Keratinocyte (primary cell): ENCODE data around the gene TTC32. TPM values are rescaled to one million over a fixed set of nuclear protein-coding genes. Genes with fewer than 3 reads are reported as not detected.
A peak's percentile ranks its signal among the peaks of the same experiment; 100 is the strongest.

Source experiments
- DNase-seq: peaks from one replicate; pipeline ENCODE4 v3.0.0-alpha.2; 2011; ENCODE audit warnings: low read depth, missing footprints, low spot score
- FAIRE-seq: peaks from 2 replicates; lab custom pipeline; 2011; peaks lifted over from hg19 to GRCh38; lab: Jason Lieb, UNC
- H2AFZ ChIP-seq: 2 replicates; pipeline ENCODE4 v1.6.0; 2012; ENCODE audit warnings: low read length, control low read depth, inconsistent platforms; ENCODE audit not compliant: control insufficient read depth
- H3K27ac ChIP-seq: 2 replicates; pipeline ENCODE4 v1.5.1; 2011; ENCODE audit warnings: low read length; ENCODE audit not compliant: control insufficient read depth, insufficient read depth
- H3K27me3 ChIP-seq: 3 replicates; pipeline ENCODE4 v1.6.0; 2011; ENCODE audit warnings: low read length; ENCODE audit not compliant: control insufficient read depth, insufficient read depth; ENCODE audit errors: extremely low read depth
- H3K36me3 ChIP-seq, 2 experiments: 2 replicates in 1 of 2; 3 replicates in 1 of 2; pipeline ENCODE4 v1.5.1; 2011; ENCODE audit warnings: low read length in 2 of 2, mild to moderate bottlenecking in 1 of 2; ENCODE audit not compliant: control insufficient read depth in 2 of 2, insufficient read depth in 2 of 2; ENCODE audit errors: extremely low read depth in 1 of 2
- H3K4me1 ChIP-seq: 3 replicates; pipeline ENCODE4 v1.5.1; 2011; ENCODE audit warnings: low read length; ENCODE audit not compliant: control insufficient read depth, insufficient read depth; ENCODE audit errors: extremely low read depth
- H3K4me2 ChIP-seq: 3 replicates; pipeline ENCODE4 v1.6.0; 2011; ENCODE audit warnings: low read depth, low read length; ENCODE audit not compliant: control insufficient read depth, insufficient read depth; ENCODE audit errors: extremely low read depth
- H3K4me3 ChIP-seq, 3 experiments: fragments of 200-600 bp in 1 of 3; sonication (generic) in 1 of 3; 2 replicates in 2 of 3; 3 replicates in 1 of 3; pipeline ENCODE4 v1.5.1; 2011 to 2016; ENCODE audit warnings: low read length in 3 of 3, mild to moderate bottlenecking in 3 of 3, control low read depth in 2 of 3, inconsistent platforms in 1 of 3, low read depth in 1 of 3, mixed read lengths in 1 of 3, mixed run types in 1 of 3, moderate library complexity in 1 of 3; ENCODE audit not compliant: control insufficient read depth in 2 of 3, insufficient read depth in 2 of 3; ENCODE audit errors: extremely low read depth in 1 of 3
- H3K79me2 ChIP-seq: 2 replicates; pipeline ENCODE4 v1.6.0; 2012; ENCODE audit warnings: low read length; ENCODE audit not compliant: control insufficient read depth, insufficient read depth
- H3K9ac ChIP-seq: 3 replicates; pipeline ENCODE4 v1.6.0; 2011; ENCODE audit warnings: low read length; ENCODE audit not compliant: control insufficient read depth, insufficient read depth; ENCODE audit errors: extremely low read depth
- H3K9me1 ChIP-seq: 3 replicates; pipeline ENCODE4 v1.6.0; 2011; ENCODE audit warnings: low read length; ENCODE audit not compliant: control insufficient read depth, insufficient read depth; ENCODE audit errors: extremely low read depth
- H3K9me3 ChIP-seq: 2 replicates; pipeline ENCODE4 v1.5.1; 2012; ENCODE audit warnings: low read depth, low read length; ENCODE audit not compliant: control insufficient read depth
- H4K20me1 ChIP-seq: 3 replicates; pipeline ENCODE4 v1.6.0; 2011; ENCODE audit warnings: low read length; ENCODE audit not compliant: control insufficient read depth, insufficient read depth; ENCODE audit errors: extremely low read depth
- EZH2 ChIP-seq: IDR thresholded peaks from one replicate; pipeline ENCODE4 v1.6.1; 2012; ENCODE audit warnings: inconsistent platforms, mild to moderate bottlenecking, low read length, moderate library complexity
- dilution Hi-C: fragments of 300-500 bp; cut with MboI; formaldehyde crosslinking; loops from one replicate; pipeline ENCODE4 v1.7.0; 2020; ENCODE audit warnings: low sequenced_read_pairs; ENCODE audit not compliant: extremely low pct_ligation_motif_present
- polyA plus RNA-seq, 5 experiments: library from polyadenylated mRNA; depleted of rRNA in 3 of 5; stranded (reverse) in 3 of 5; stranded (forward) in 1 of 5; unstranded in 1 of 5; fragments of >200 nt; gene quantifications; 1 replicate in 1 of 5; 2 replicates in 3 of 5; 3 replicates in 1 of 5; pipeline versions ENCODE4 v1.2.1 to v1.2.3, GENCODE V29; 2011 to 2012; ENCODE audit warnings: missing spikeins in 2 of 5, low read depth in 1 of 5, low replicate concordance in 1 of 5
- TF ChIP-seq, protein P1 (sequence below), 3 experiments: IDR thresholded peaks in 1 of 3; conservative IDR thresholded peaks in 1 of 3; optimal IDR thresholded peaks in 1 of 3; 2 replicates in 2 of 3; 3 replicates in 1 of 3; pipeline versions ENCODE3 to v1.5.1; 2011; ENCODE audit warnings: low read length in 3 of 3, mild to moderate bottlenecking in 3 of 3, moderate library complexity in 2 of 3, control low read depth in 1 of 3, inconsistent platforms in 1 of 3; ENCODE audit not compliant: insufficient read depth in 2 of 3; ENCODE audit errors: extremely low read depth in 1 of 3

TTC32 gene
- polyA plus RNA-seq, 1 donor (not counting 4 experiments of a cell fraction or from before 2014, with no cell fraction given), result 7.6 TPM

GRCh38 chr2:19864381-19864780 lies 37.4 kb downstream of the TTC32 start:
- H4K20me1 ChIP-seq, result no peaks in the 10 kb centered on the region
- no peaks in the 10 kb centered on the region for H3K9me1 ChIP-seq
- TF ChIP-seq, protein P1, sequence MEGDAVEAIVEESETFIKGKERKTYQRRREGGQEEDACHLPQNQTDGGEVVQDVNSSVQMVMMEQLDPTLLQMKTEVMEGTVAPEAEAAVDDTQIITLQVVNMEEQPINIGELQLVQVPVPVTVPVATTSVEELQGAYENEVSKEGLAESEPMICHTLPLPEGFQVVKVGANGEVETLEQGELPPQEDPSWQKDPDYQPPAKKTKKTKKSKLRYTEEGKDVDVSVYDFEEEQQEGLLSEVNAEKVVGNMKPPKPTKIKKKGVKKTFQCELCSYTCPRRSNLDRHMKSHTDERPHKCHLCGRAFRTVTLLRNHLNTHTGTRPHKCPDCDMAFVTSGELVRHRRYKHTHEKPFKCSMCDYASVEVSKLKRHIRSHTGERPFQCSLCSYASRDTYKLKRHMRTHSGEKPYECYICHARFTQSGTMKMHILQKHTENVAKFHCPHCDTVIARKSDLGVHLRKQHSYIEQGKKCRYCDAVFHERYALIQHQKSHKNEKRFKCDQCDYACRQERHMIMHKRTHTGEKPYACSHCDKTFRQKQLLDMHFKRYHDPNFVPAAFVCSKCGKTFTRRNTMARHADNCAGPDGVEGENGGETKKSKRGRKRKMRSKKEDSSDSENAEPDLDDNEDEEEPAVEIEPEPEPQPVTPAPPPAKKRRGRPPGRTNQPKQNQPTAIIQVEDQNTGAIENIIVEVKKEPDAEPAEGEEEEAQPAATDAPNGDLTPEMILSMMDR (optimal IDR thresholded peaks at IDR 0.05 in 1 of 3, IDR thresholded peaks at IDR 0.05 in 1 of 3, conservative IDR thresholded peaks at IDR 0.05 in 1 of 3; ENCODE audit: extremely low read depth in 1 of 3, insufficient read depth in 2 of 3, low read length in 3 of 3), result no peak
- TF ChIP-seq EZH2, result no peak
- no peaks in the 10 kb centered on the region for H3K79me2 ChIP-seq
- H3K27ac ChIP-seq, result no peak overlapping the region
- no peak overlapping the region for H3K9ac ChIP-seq
- DNase-seq, result no peak
- H3K4me1 ChIP-seq, result peaks cover 14% of the 10 kb centered on the region
- no peak overlapping the region for H2AFZ ChIP-seq
- no peak overlapping the region for H3K4me2 ChIP-seq
- no peaks in the 10 kb centered on the region for H3K9me3 ChIP-seq
- no peak overlapping the region for H3K4me3 ChIP-seq
- H3K36me3 ChIP-seq, result no peaks in the 10 kb centered on the region
- FAIRE-seq, result no peak
- H3K27me3 ChIP-seq, result peaks cover 16% of the 10 kb centered on the region
- dilution Hi-C loops, result loop anchor here (25.0 kb wide), 1 partner anchor 502 kb away; the partner anchor contains the start of gene OSR1

DNA sequence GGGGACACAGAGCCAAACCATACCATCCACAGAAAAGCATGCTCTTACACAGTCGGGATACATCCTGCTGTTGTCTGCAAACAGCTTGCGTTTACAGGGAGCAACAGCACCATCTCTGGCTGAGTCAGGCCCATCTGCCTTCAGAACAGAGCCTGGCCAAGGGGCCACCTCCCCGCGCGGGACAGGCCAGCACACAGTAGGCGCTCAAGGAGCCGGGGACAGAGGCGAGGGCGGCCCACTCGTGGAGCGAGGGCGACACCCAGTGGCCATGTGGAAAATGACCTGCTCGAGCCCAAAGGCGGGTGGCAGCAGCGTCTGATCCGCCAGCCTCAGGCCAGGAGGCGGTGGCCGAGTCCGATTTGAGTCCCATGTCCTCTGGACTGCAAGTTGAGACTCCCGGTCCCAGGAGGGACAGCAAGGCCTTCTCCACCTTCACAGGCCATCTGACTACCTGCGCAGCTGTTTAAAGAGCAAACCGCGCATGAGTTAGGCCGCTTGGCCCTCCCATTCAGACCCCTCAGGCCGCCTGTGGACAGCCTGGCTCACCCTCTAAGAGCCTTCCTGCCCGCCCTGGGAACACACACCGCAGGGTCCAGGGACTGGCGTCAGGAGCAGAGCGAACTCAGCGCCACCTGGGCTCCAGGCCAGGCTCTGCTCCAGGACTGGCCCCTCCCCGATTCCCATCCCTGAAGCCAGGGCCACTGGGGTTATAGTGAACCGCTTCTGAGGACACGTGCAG lies 38.3 kb downstream of the TTC32 start:
- Histone ChIP-seq H3K4me1 (peaks cover 11% of the 10 kb centered on the region), H3K4me3 (no peak overlapping the region), H3K9me1 (no peaks in the 10 kb centered on the region), H3K27ac (no peak overlapping the region), H2AFZ (peak overlapping the region; percentile 63), H4K20me1 (no peaks in the 10 kb centered on the region), H3K4me2 (peak overlapping the region; percentile 48), H3K36me3 (no peaks in the 10 kb centered on the region), H3K9me3 (no peaks in the 10 kb centered on the region), H3K79me2 (no peaks in the 10 kb centered on the region), H3K9ac (no peak overlapping the region), H3K27me3 (peaks cover 7% of the 10 kb centered on the region)
- dilution Hi-C loops, result loop anchor here (25.0 kb wide), 1 partner anchor 501 kb away; the partner anchor contains the start of gene OSR1
- FAIRE-seq (no peak), DNase-seq (no peak)
- no peak for TF ChIP-seq EZH2
- TF ChIP-seq, protein P1 (optimal IDR thresholded peaks at IDR 0.05 in 1 of 3, IDR thresholded peaks at IDR 0.05 in 1 of 3, conservative IDR thresholded peaks at IDR 0.05 in 1 of 3; ENCODE audit: extremely low read depth in 1 of 3, insufficient read depth in 2 of 3, low read length in 3 of 3), result peak; percentile 80 to 97 (median 95)
